Camera-type eye (tissue), 1 donor: Measurements from ENCODE around the gene CDYL2. TPM values are rescaled to one million over a fixed set of nuclear protein-coding genes. Genes with fewer than 3 reads are reported as not detected.

Experiments used
- total RNA-seq: library from RNA; depleted of rRNA; stranded (reverse); fragments of >200 nt; gene quantifications from one replicate; pipeline ENCODE4 v1.2.3, GENCODE V29; 2014

The CDYL2 gene, protein sequence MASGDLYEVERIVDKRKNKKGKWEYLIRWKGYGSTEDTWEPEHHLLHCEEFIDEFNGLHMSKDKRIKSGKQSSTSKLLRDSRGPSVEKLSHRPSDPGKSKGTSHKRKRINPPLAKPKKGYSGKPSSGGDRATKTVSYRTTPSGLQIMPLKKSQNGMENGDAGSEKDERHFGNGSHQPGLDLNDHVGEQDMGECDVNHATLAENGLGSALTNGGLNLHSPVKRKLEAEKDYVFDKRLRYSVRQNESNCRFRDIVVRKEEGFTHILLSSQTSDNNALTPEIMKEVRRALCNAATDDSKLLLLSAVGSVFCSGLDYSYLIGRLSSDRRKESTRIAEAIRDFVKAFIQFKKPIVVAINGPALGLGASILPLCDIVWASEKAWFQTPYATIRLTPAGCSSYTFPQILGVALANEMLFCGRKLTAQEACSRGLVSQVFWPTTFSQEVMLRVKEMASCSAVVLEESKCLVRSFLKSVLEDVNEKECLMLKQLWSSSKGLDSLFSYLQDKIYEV
- total RNA-seq, result 8.1 TPM

DNA sequence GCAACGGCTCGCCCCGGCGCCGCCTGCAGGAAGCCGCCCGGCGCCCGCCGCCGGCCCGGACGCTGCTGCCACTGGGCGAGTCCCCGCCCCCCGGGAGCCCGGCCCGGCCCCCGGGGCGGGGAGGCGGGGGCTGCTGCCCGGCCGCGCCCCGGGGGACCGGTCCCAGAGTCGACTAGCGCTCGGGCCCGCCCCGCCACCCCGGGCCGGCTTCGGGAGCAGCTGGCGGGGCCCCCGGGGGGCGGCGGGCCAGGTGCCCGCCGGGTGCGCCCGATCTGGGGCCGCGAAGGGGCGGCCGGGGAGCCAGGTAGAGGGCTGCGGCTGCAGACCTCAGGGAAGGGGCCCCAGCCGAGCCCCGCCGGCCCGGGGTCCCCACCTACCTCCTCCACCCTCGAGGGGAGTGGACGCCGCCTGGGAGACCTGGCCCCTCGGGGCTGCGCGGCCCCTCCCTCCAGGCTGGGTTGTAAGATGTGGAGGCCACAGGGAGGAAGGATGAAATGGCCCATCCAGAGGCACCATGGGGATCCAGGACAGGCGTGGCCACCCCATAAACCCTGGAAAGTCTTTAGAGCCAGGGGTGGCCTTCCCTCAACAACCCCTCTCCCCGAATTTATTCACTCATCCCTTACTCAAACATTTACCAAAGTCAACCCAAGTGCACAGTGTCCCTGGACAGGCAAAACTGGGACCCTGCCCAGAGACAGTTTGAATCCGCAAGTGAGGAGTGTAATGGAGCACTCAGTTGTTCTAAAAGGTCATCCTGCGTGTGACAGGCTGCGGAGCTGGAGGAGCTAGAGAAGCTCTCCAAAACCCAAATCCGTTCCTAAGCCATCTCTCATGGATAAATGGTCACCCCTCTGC lies at the start of gene CDYL2:
TSS of gene CDYL2 (minus strand) at position 73 of the 858 bp plus-strand sequence. CDS start 425 bp downstream, outside the sequence.

Other genes with a start within 250 kb of the CDYL2 start
- gene CMC2, start 202.3 kb upstream of the CDYL2 start, total RNA-seq, result 37.1 TPM
- gene CENPN, start 202.6 kb upstream of the CDYL2 start, total RNA-seq, result 10.0 TPM
- gene ATMIN, start 231.2 kb upstream of the CDYL2 start, total RNA-seq, result 44.5 TPM